Peyer's patch (tissue), 4 donors: ENCODE measurements around the gene DPP4.

ENCODE experiments used
- POLR2A ChIP-seq, 2 donors: fragments of 450-650 bp; IDR thresholded peaks; one replicate each; pipeline ENCODE4 v1.5.1; 2017; ENCODE audit warnings: antibody characterized with exemption in 2 of 2, mild to moderate bottlenecking in 2 of 2, moderate library complexity in 2 of 2
- TF ChIP-seq, protein P1 (sequence below), 6 experiments: fragments of 450-650 bp in 4 of 6; fragments of 200-600 bp in 2 of 6; sonication (generic) in 1 of 6; IDR thresholded peaks; one replicate each; pipeline ENCODE4 v1.5.1; 2017 to 2019; ENCODE audit warnings: antibody characterized with exemption in 6 of 6, mild to moderate bottlenecking in 3 of 6, moderate library complexity in 1 of 6

DNA sequence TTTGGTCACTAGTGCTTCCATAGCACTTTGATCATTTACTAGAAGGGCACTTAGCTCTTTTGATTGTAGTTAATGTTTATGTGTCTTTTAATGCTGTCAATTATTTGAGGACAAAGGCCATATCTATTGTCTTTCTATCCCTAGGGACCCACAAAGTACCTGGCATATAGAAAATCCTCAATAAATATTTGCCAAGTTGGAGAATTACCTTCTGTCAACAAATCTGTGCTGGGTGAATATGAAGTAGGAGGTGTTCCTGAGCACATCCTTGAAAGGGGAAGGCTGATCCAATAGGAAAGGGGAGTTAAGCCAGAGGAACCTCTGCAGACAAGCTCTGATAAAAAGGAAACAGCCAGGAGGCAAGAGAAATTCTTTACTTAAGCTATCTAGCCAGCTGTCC lies 8.2 kb downstream of the DPP4 start:
- TF ChIP-seq, protein P1, sequence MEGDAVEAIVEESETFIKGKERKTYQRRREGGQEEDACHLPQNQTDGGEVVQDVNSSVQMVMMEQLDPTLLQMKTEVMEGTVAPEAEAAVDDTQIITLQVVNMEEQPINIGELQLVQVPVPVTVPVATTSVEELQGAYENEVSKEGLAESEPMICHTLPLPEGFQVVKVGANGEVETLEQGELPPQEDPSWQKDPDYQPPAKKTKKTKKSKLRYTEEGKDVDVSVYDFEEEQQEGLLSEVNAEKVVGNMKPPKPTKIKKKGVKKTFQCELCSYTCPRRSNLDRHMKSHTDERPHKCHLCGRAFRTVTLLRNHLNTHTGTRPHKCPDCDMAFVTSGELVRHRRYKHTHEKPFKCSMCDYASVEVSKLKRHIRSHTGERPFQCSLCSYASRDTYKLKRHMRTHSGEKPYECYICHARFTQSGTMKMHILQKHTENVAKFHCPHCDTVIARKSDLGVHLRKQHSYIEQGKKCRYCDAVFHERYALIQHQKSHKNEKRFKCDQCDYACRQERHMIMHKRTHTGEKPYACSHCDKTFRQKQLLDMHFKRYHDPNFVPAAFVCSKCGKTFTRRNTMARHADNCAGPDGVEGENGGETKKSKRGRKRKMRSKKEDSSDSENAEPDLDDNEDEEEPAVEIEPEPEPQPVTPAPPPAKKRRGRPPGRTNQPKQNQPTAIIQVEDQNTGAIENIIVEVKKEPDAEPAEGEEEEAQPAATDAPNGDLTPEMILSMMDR (IDR thresholded peaks at IDR 0.05): no peak
- TF ChIP-seq POLR2A (IDR thresholded peaks at IDR 0.05): no peak
